ENCODE data around the gene RALGPS2. TPM values are rescaled to one million over a fixed set of nuclear protein-coding genes. Genes with fewer than 3 reads are reported as not detected.
"Not testable (repeated sequence)": the region's sequence is repeated elsewhere in the genome, so short reads cannot be mapped to it uniquely, and the experiment has no call there.

The RALGPS2 gene
- total and polyA plus RNA-seq, 2 donors (not counting 1 experiment from before 2014, with no cell fraction given): 59.6 to 251 TPM

GRCh38 chr1:178752891-178753290 is 27.8 kb downstream of the RALGPS2 start:
- Histone ChIP-seq H3K4me3 (ENCODE audit: control extremely low read depth in 1 of 5, extremely low read depth in 1 of 5, insufficient read depth in 1 of 5, low read depth in 2 of 5, low read length in 4 of 5) (no peak overlapping the region), H4K20me1 (ENCODE audit: control insufficient read depth, insufficient read depth, low read length, poor library complexity, severe bottlenecking) (peaks cover 57% of the 10 kb centered on the region), H3K79me2 (ENCODE audit: control insufficient read depth, insufficient read depth, low read length) (peaks cover 100% of the 10 kb centered on the region), H3K27ac (ENCODE audit: low read length in 2 of 2) (peak overlapping the region in 1 of 2 donors; percentile 35), H2AFZ (ENCODE audit: insufficient read depth, low read depth, low read length, poor library complexity, severe bottlenecking) (no peak overlapping the region), H3K9me3 (ENCODE audit: control extremely low read depth in 1 of 3, control insufficient read depth in 2 of 3, insufficient read depth in 1 of 3, low read length in 2 of 3) (peaks cover 15 to 53% (median 19%) of the 10 kb centered on the region in 3 donors), H3K9ac (ENCODE audit: low read length) (no peak overlapping the region), H3K4me2 (replicated peaks; ENCODE audit: low read depth, low read length, poor library complexity, severe bottlenecking) (no peak overlapping the region), H3K4me1 (ENCODE audit: control insufficient read depth in 2 of 2, insufficient read depth in 2 of 2, low read length in 2 of 2) (peaks cover 29 to 30% of the 10 kb centered on the region in 2 donors), H3K36me3 (replicated peaks in 1 of 2; ENCODE audit: control extremely low read depth in 1 of 2, control insufficient read depth in 1 of 2, extremely low read depth in 1 of 2, insufficient read depth in 2 of 2, low read length in 1 of 2) (peaks cover 27 to 78% of the 10 kb centered on the region in 2 experiments), H3K27me3 (replicated peaks in 1 of 4; ENCODE audit: control extremely low read depth in 1 of 4, control insufficient read depth in 3 of 4, insufficient read depth in 4 of 4, low read length in 3 of 4) (no peaks in the 10 kb centered on the region)
- peak overlapping the region; percentile 57 for H3K27ac Mint-ChIP-seq
- H3K4me1 Mint-ChIP-seq: peaks cover 66% of the 10 kb centered on the region
- TF ChIP-seq CTCF (IDR thresholded peaks at IDR 0.05): no peak
- no peak for TF ChIP-seq EZH2 (IDR thresholded peaks at IDR 0.05; ENCODE audit: borderline replicate concordance, insufficient read depth, low read depth, low read length, poor library complexity, severe bottlenecking)
- POLR2A ChIA-PET: interaction anchor here (0.7 kb wide), 1 partner anchor 14 kb away, joined by 4 read pairs; no protein-coding TSS in a partner anchor
- peaks cover 27% of the 10 kb centered on the region for H3K9me3 Mint-ChIP-seq (ENCODE audit: insufficient read depth)
- ATAC-seq (ENCODE audit: low read depth) (no peak), DNase-seq (no peak)
- CTCF ChIA-PET: interaction anchor here (0.7 to 2.6 kb wide), 7 partner anchors 11 to 211 kb away, joined by 3 to 33 read pairs (median 5); no protein-coding TSS in a partner anchor
- H3K27me3 Mint-ChIP-seq: no peaks in the 10 kb centered on the region
- intact Hi-C loops (cut with micrococcal nuclease): loop anchor here (1.0 kb wide), 1 partner anchor 211 kb away; no protein-coding TSS in a partner anchor
- WGBS (ENCODE audit: insufficient coverage): no CpG with 5 or more reads among the region's 2 CpGs
- H3K4me3 Mint-ChIP-seq: peak overlapping the region; percentile 32

GRCh38 chr1:178754655-178755256 is 29.7 kb downstream of the RALGPS2 start:
- peaks cover 37% of the 10 kb centered on the region for H3K9me3 Mint-ChIP-seq (ENCODE audit: insufficient read depth)
- Histone ChIP-seq H3K79me2 (ENCODE audit: control insufficient read depth, insufficient read depth, low read length) (peaks cover 100% of the 10 kb centered on the region), H3K4me1 (ENCODE audit: control insufficient read depth in 2 of 2, insufficient read depth in 2 of 2, low read length in 2 of 2) (peaks cover 18 to 21% of the 10 kb centered on the region in 2 donors), H4K20me1 (ENCODE audit: control insufficient read depth, insufficient read depth, low read length, poor library complexity, severe bottlenecking) (peaks cover 45% of the 10 kb centered on the region), H3K36me3 (replicated peaks in 1 of 2; ENCODE audit: control extremely low read depth in 1 of 2, control insufficient read depth in 1 of 2, extremely low read depth in 1 of 2, insufficient read depth in 2 of 2, low read length in 1 of 2) (peaks cover 27 to 80% of the 10 kb centered on the region in 2 experiments), H3K9me3 (ENCODE audit: control extremely low read depth in 1 of 3, control insufficient read depth in 2 of 3, insufficient read depth in 1 of 3, low read length in 2 of 3) (peaks cover 19 to 70% (median 21%) of the 10 kb centered on the region in 3 donors)
- POLR2A ChIA-PET; ATAC-seq (ENCODE audit: low read depth); H3K27ac ChIP-seq (ENCODE audit: low read length in 2 of 2); DNase-seq; H2AFZ ChIP-seq (ENCODE audit: insufficient read depth, low read depth, low read length, poor library complexity, severe bottlenecking); H3K4me3 ChIP-seq (ENCODE audit: control extremely low read depth in 1 of 5, extremely low read depth in 1 of 5, insufficient read depth in 1 of 5, low read depth in 2 of 5, low read length in 4 of 5); H3K9ac ChIP-seq (ENCODE audit: low read length); H3K27me3 Mint-ChIP-seq; H3K4me3 Mint-ChIP-seq; H3K27me3 ChIP-seq (replicated peaks in 1 of 4; ENCODE audit: control extremely low read depth in 1 of 4, control insufficient read depth in 3 of 4, insufficient read depth in 4 of 4, low read length in 3 of 4); H3K4me2 ChIP-seq (replicated peaks; ENCODE audit: low read depth, low read length, poor library complexity, severe bottlenecking): not testable (repeated sequence)
- CTCF ChIA-PET: interaction anchor here (0.6 to 2.6 kb wide), 2 partner anchors 49 to 212 kb away, joined by 3 to 33 read pairs; no protein-coding TSS in a partner anchor
- H3K27ac Mint-ChIP-seq: peak overlapping the region; percentile 37
- H3K4me1 Mint-ChIP-seq: peaks cover 70% of the 10 kb centered on the region
- intact Hi-C loops (cut with micrococcal nuclease): loop anchor here (5.0 kb wide), 1 partner anchor 43 kb away; no protein-coding TSS in a partner anchor
- WGBS (ENCODE audit: insufficient coverage): no CpG with 5 or more reads among the region's 3 CpGs

All from B cell (primary cell).